ENCODE data around the gene RMI2. TPM values are rescaled to one million over a fixed set of nuclear protein-coding genes. Genes with fewer than 3 reads are reported as not detected.

RMI2 gene
- total RNA-seq, 1 donor from 2014 or later: 5.6 TPM

DNA sequence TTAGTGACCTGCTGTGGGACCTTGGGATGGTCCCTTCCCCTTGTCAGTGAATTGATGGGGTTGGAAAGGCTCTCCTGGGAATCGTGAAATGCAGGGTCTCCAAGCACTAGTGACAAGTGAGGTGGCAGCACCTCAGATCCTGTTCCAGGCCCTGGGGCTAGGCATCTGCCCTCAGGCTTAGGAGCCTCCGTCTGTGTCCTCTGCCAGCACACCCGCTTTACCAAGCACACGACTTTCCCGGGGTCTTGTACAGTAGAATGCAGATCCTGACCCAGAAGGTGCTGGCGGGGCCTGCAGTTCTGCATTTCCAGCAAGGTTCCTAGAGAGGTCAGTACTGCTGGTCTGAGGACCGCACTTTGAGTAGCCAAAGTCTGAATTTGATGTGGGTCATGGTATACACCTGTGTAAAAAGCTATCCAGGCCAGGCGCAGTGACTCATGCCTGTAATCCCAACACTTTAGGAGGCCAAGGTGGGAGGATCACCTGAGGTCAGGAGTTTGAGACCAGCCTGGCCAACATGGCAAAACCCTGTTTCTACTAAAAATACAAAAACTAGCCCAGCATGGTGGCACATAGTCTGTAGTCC, 30.9 kb upstream of the RMI2 start:
- no peak overlapping the region for H3K4me3 ChIP-seq (ENCODE audit: low read depth, low read length)
- TF ChIP-seq, protein P1, sequence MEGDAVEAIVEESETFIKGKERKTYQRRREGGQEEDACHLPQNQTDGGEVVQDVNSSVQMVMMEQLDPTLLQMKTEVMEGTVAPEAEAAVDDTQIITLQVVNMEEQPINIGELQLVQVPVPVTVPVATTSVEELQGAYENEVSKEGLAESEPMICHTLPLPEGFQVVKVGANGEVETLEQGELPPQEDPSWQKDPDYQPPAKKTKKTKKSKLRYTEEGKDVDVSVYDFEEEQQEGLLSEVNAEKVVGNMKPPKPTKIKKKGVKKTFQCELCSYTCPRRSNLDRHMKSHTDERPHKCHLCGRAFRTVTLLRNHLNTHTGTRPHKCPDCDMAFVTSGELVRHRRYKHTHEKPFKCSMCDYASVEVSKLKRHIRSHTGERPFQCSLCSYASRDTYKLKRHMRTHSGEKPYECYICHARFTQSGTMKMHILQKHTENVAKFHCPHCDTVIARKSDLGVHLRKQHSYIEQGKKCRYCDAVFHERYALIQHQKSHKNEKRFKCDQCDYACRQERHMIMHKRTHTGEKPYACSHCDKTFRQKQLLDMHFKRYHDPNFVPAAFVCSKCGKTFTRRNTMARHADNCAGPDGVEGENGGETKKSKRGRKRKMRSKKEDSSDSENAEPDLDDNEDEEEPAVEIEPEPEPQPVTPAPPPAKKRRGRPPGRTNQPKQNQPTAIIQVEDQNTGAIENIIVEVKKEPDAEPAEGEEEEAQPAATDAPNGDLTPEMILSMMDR (IDR thresholded peaks at IDR 0.05; ENCODE audit: insufficient read depth, low read length, poor library complexity, severe bottlenecking): no peak
- H3K27me3 ChIP-seq (ENCODE audit: control insufficient read depth, insufficient read depth, low read length): no peaks in the 10 kb centered on the region
- H3K36me3 ChIP-seq (ENCODE audit: control insufficient read depth, insufficient read depth, low read length): no peaks in the 10 kb centered on the region
- DNase-seq (ENCODE audit: low read depth): no peak

DNA sequence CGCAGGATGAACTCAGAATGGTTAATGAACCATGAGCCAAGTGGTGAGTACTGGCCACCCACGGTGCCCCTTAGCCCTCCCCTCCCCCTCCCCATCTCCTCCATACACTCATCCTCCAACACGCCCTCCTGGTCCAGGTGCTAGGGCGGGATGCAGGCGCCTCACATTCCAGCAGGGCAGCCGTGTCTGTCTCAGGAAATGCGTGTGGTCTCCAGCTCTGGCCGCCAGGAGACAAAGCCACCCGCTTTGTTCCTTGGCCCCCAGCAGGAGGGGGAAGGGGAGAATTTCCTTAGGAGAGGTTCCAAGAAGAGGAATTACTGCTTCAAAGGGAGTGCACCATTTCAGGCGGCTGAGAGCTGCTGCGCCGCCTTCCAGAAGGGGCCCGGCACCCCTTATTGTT, 29.7 kb upstream of the RMI2 start:
- no peaks in the 10 kb centered on the region for H3K36me3 ChIP-seq (ENCODE audit: control insufficient read depth, insufficient read depth, low read length)
- TF ChIP-seq, protein P1 (IDR thresholded peaks at IDR 0.05; ENCODE audit: insufficient read depth, low read length, poor library complexity, severe bottlenecking): peak; percentile 53
- no peak overlapping the region for H3K4me3 ChIP-seq (ENCODE audit: low read depth, low read length)
- no peaks in the 10 kb centered on the region for H3K27me3 ChIP-seq (ENCODE audit: control insufficient read depth, insufficient read depth, low read length)
- DNase-seq (ENCODE audit: low read depth): peak; percentile 98

GRCh38 chr16:11316331-11317015, 28.8 kb upstream of the RMI2 start:
- Histone ChIP-seq H3K36me3 (ENCODE audit: control insufficient read depth, insufficient read depth, low read length) (no peaks in the 10 kb centered on the region), H3K4me3 (ENCODE audit: low read depth, low read length) (no peak overlapping the region), H3K27me3 (ENCODE audit: control insufficient read depth, insufficient read depth, low read length) (no peaks in the 10 kb centered on the region)
- DNase-seq (ENCODE audit: low read depth): no peak
- TF ChIP-seq, protein P1 (IDR thresholded peaks at IDR 0.05; ENCODE audit: insufficient read depth, low read length, poor library complexity, severe bottlenecking): no peak

GRCh38 chr16:11318817-11319216, 26.4 kb upstream of the RMI2 start:
- no peak for DNase-seq (ENCODE audit: low read depth)

GRCh38 chr16:11319529-11320146, 25.6 kb upstream of the RMI2 start:
- H3K36me3 ChIP-seq (ENCODE audit: control insufficient read depth, insufficient read depth, low read length): no peaks in the 10 kb centered on the region
- no peak for DNase-seq (ENCODE audit: low read depth)
- no peak overlapping the region for H3K4me3 ChIP-seq (ENCODE audit: low read depth, low read length)
- TF ChIP-seq, protein P1 (IDR thresholded peaks at IDR 0.05; ENCODE audit: insufficient read depth, low read length, poor library complexity, severe bottlenecking): no peak
- no peaks in the 10 kb centered on the region for H3K27me3 ChIP-seq (ENCODE audit: control insufficient read depth, insufficient read depth, low read length)

More at GRCh38 chr16:11318817-11319216, 26.4 kb upstream of the RMI2 start:
- H3K27me3 ChIP-seq (ENCODE audit: control insufficient read depth, insufficient read depth, low read length): no peaks in the 10 kb centered on the region
- TF ChIP-seq, protein P1 (IDR thresholded peaks at IDR 0.05; ENCODE audit: insufficient read depth, low read length, poor library complexity, severe bottlenecking): no peak
- no peak overlapping the region for H3K4me3 ChIP-seq (ENCODE audit: low read depth, low read length)
- H3K36me3 ChIP-seq (ENCODE audit: control insufficient read depth, insufficient read depth, low read length): no peaks in the 10 kb centered on the region

Measured in kidney epithelial cell (primary cell).